GM12801 (cell line): Measurements from ENCODE around the gene POMGNT2.

ENCODE experiments used
- TF ChIP-seq, protein P1 (sequence below): IDR thresholded peaks from one replicate; pipeline ENCODE4 v1.5.1; 2011; ENCODE audit warnings: control low read depth; ENCODE audit not compliant: insufficient read length; ENCODE audit errors: extremely low read depth

Gene POMGNT2

DNA sequence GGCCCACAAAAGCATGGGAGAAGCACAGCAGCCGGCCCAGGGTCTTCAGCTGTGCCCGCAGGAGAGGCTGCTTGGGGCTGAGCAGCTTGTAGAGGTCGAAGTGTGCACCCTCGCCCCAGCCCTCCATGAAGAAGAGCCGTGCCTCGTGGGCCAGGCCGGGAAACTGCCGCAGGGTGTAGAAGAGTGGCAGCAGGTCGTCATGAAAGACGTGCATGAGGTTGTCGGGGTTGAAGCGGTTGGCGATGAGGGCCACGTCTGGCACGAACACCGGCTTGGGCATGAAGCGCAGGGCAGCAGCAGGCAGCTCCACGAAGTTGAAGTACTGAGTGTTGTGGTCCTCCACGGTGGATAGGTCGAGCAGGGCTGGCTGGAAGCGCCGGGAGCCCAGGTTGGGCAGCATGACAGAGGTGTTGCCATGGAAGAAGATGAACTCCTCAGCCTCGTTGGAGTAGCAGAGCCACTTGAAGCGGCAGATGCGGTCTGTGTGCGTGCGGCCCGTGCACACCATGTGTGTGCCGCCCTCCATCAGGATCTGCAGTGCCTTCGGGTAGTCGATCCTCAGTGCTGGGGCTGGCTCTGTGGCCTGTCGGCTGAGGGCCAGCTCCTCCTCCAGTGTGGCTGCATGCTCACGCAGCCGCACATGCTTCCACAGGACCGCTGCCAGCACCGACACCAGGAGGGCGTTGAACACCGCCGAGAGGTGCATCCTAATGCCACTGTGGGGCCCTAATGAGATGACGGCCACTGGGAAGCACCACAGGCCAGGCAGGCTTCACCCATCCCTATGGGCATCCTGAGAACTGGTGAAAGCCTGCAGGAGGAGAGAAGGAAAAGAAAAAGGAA is 24.9 kb downstream of the POMGNT2 start:
- TF ChIP-seq, protein P1, sequence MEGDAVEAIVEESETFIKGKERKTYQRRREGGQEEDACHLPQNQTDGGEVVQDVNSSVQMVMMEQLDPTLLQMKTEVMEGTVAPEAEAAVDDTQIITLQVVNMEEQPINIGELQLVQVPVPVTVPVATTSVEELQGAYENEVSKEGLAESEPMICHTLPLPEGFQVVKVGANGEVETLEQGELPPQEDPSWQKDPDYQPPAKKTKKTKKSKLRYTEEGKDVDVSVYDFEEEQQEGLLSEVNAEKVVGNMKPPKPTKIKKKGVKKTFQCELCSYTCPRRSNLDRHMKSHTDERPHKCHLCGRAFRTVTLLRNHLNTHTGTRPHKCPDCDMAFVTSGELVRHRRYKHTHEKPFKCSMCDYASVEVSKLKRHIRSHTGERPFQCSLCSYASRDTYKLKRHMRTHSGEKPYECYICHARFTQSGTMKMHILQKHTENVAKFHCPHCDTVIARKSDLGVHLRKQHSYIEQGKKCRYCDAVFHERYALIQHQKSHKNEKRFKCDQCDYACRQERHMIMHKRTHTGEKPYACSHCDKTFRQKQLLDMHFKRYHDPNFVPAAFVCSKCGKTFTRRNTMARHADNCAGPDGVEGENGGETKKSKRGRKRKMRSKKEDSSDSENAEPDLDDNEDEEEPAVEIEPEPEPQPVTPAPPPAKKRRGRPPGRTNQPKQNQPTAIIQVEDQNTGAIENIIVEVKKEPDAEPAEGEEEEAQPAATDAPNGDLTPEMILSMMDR: no peak

DNA sequence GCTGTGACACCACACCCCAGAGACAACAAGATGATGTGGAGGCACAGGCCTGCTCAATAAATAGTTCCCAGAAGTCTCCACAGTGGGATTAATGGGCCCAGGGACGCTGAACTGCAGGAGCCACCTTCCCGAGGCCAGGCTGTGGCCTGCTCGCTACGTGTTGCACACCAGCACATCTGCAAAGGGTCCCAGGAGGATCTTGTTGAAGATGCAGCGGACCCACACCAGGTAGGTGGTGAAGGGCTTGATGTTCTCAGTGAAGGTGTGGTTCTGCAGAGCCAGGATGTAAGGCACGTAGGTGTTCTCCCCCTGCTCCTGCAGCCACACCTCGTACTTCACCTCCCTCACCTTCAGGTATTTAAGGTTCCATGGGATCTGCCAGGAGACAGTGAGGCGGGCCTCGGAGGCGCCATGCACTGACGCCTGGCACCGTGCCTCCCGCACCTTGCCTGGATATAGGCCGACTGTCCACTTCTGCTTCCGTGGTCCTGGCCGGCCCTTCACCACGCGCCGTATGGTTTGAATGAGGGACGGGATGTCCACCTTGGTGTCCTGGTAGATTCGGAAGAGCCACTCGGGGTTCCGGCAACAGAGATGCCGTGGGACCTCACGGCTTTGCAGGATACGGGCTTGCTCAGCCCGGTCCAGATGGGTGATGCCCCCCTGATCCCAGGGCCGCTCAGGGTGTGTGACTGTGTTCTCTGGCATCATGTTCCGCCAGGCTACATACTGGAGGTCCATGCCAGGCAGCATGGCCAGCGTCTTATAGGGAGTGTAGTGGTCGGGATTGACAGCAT is 26.1 kb downstream of the POMGNT2 start:
- TF ChIP-seq, protein P1: no peak

DNA sequence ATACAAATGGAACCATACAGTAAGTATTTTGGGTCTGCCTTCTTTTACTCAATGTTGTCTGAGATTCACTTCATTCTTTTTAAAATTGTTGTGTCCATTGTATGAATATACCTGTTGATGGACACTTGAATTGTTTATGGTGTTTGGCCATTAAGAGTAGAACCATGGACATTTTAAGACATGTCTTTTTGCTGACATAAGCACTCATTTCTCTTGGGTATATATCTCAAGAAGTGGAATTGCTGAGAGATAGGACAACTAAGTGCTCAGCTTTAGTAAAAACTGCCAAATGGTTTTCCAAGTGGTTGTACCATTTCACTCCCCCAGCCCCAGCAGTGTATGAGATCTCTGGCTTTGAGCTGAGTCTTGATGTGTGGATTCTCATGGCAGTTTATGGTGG is 28.2 kb downstream of the POMGNT2 start:
- TF ChIP-seq, protein P1: no peak

DNA sequence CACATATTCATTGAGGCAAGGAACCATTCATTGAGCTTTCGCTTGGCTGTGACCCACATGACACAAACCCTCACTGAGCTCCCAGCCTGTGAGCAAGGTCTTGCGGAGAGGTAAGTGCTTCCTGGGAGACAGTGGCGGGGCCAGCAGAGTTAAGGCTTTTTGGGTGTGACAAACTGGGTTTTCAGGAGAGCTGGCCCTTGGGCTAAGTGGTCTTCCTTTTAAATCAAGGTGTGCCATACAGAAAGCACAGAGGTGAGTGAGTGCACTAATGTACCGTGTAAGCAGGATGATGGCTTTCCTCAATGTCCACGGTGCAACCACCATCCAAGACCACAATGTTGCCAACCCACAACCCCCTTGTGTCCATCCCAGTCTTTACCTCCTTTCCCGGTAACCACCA is 28.6 kb downstream of the POMGNT2 start:
- TF ChIP-seq, protein P1: no peak

DNA sequence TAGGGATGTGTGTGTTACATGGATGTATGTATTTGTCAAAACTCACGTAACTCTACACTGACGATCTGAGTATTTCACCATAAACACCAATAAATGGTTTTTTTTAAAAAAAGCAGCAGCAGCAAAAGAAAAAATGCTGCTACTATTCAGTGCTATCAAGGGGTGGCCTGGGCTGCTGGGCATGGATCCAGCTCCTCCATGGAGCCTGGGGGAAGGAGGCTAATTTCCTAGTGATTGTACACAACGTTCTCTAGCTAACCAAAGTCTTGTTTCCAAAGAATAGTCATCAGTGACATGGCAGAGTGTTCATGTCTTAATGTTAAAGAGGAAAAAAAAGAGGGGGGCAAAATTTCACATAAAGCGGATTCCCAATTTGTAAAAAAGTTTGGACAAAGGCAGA is 29.0 kb downstream of the POMGNT2 start:
- TF ChIP-seq, protein P1: no peak

DNA sequence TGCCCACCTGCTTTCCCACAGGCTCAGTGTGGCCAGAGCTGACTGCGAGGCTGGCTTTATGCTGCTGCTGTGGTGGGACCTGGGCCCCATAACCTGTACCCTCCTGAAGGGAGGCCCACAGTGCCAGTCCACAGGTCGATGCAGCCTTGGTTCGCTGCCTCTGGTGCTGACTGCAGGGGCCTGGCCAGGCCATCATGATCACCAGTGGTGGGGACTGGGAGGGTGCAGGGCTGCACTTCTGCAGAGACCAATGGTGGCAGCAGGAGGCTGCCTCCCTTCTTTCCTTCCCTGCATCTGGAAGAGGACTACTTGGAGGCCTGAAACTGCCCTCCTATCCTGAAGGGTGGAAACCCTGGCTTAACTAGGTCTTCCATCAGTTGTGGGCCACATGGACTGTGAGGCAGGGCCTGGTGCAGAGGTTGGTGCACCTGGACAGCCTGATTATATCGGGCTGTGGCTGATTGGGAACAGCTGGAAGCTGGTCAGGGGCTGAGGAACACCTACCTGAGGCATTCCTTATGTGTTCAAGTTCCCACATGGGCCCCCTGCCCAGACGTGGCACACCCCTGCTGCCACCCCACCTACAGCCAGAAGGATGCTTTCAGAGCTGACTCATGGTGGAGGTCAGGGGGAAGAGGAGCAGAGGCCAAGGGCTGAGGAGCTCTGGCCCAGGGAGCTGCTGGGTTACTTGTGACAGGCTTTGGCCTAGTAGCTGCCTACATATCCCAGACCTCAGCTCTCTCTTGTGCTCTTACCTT is 29.8 kb downstream of the POMGNT2 start:
- TF ChIP-seq, protein P1: no peak

DNA sequence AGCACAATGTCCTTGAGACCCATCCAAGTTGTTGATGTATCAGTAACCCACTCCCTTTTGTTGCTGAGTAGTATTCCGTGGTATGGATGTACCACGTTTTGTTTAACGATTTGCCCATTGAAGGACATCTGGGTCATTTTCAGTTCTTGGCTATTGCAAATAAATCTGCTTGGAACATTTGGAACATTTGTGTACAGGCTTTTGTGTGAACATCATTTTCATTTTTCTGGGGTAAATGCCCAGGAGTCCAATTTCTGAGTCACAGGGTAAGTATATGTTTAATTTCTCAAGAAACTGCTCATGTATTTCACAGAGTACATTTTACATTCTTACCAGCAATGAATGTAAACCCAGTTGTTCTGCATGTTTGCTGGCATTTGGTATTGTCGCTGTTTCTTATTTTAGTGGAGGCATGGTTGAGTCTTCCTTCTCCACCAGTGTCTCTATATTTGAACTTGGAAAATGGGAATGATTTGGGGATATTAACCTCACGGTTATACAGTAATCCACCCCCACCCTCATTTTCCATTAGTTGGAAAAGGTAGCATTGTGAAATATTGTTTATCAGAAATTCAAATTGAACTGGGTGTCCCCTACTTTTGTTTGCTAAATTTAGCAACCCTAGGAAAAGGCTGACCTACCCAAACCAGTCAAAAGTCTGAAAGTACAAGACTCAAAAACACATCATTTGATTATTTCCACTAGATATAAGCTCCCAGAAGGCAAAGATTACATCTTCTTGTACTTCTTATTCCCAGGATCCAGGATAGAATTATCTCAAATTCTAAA is 30.8 kb downstream of the POMGNT2 start:
- TF ChIP-seq, protein P1: no peak
